ENCODE results near the gene CNGA4. TPM values are rescaled to one million over a fixed set of nuclear protein-coding genes. Genes with fewer than 3 reads are reported as not detected.

CNGA4 gene
- total RNA-seq, 2 experiments from 2014 or later: 0.16 TPM; not detected in 1

DNA sequence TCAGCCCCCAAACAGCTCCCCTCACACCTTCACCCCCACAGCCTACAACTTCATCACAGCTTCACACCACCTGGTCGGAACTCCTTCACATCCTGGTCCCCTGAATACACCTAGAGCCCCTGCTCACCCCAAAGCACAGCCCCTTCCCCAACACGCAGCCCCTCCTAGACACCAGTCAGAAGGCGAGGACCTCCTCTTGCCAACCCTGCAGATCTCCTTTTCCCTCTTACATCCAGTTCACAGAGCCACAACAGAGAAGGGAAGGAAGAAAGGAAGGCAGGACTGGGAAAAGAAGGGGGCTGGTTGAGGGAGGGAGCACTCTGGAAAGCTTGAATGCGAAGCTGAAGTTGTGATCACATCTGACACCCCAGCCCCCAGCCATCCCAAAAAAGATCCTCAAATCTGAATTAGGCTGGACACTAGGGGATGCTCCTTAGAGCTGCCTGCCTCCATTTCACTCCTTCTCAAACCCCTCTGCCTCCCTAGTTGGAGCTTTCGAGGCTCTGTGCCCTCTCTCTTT lies 21.4 kb downstream of the CNGA4 start:
- ChIA-PET CTCF (interaction anchor here (0.7 to 2.1 kb wide), 3 partner anchors 8 to 22 kb away, joined by 3 to 8 read pairs (median 4); no protein-coding TSS in a partner anchor), POLR2A (interaction anchor here (3.3 kb wide), 1 partner anchor 25 kb away, joined by 11 read pairs; the partner anchor contains the start of gene FHIP1B)
- peaks cover 5% of the 10 kb centered on the region for H3K4me1 Mint-ChIP-seq (ENCODE audit: low read depth)
- Histone ChIP-seq H3K27ac (ENCODE audit: low read depth in 1 of 2, low read length in 2 of 2) (no peak overlapping the region), H3K9me3 (ENCODE audit: control insufficient read depth in 1 of 2, insufficient read depth in 1 of 2, low read length in 2 of 2) (peaks cover 0 to 4% of the 10 kb centered on the region in 2 experiments), H3K4me1 (ENCODE audit: insufficient read depth, low read length) (peaks cover 20% of the 10 kb centered on the region), H3K27me3 (ENCODE audit: control insufficient read depth in 1 of 2, insufficient read depth in 2 of 2, low read length in 2 of 2) (peaks cover 36 to 61% of the 10 kb centered on the region in 2 experiments), H3K4me3 (ENCODE audit: low read length) (peak overlapping the region; percentile 44), H3K36me3 (ENCODE audit: insufficient read depth, low read length) (no peaks in the 10 kb centered on the region)
- H3K9me3 Mint-ChIP-seq: no peaks in the 10 kb centered on the region
- no peak for DNase-seq
- no peaks in the 10 kb centered on the region for H3K36me3 Mint-ChIP-seq (ENCODE audit: low read depth)
- H3K27ac Mint-ChIP-seq: no peak overlapping the region
- H3K4me3 Mint-ChIP-seq: no peak overlapping the region
- intact Hi-C loops (cut with DNase I, micrococcal nuclease): no loop called here
- TF ChIP-seq CTCF (IDR thresholded peaks at IDR 0.05): no peak
- H3K27me3 Mint-ChIP-seq: peaks cover 17% of the 10 kb centered on the region
- no peak for ATAC-seq (ENCODE audit: poor library complexity)

GRCh38 chr11:6263662-6264061 lies 24.8 kb downstream of the CNGA4 start:
- Mint-ChIP-seq H3K27me3 (peaks cover 31% of the 10 kb centered on the region), H3K4me1 (ENCODE audit: low read depth) (peaks cover 5% of the 10 kb centered on the region), H3K4me3 (no peak overlapping the region), H3K36me3 (ENCODE audit: low read depth) (no peaks in the 10 kb centered on the region), H3K27ac (no peak overlapping the region), H3K9me3 (no peaks in the 10 kb centered on the region)
- Histone ChIP-seq H3K4me3 (ENCODE audit: low read length) (no peak overlapping the region), H3K4me1 (ENCODE audit: insufficient read depth, low read length) (peaks cover 17% of the 10 kb centered on the region), H3K9me3 (ENCODE audit: control insufficient read depth in 1 of 2, insufficient read depth in 1 of 2, low read length in 2 of 2) (peaks cover 0 to 2% of the 10 kb centered on the region in 2 experiments), H3K27ac (ENCODE audit: low read depth in 1 of 2, low read length in 2 of 2) (no peak overlapping the region), H3K27me3 (ENCODE audit: control insufficient read depth in 1 of 2, insufficient read depth in 2 of 2, low read length in 2 of 2) (peaks cover 25 to 47% of the 10 kb centered on the region in 2 experiments), H3K36me3 (ENCODE audit: insufficient read depth, low read length) (no peaks in the 10 kb centered on the region)
- intact Hi-C loops (cut with DNase I, micrococcal nuclease): no loop called here
- ChIA-PET POLR2A (no interaction called here), CTCF (no interaction called here)
- DNase-seq (no peak), ATAC-seq (ENCODE audit: poor library complexity) (no peak)
- TF ChIP-seq CTCF (IDR thresholded peaks at IDR 0.05): no peak

DNA sequence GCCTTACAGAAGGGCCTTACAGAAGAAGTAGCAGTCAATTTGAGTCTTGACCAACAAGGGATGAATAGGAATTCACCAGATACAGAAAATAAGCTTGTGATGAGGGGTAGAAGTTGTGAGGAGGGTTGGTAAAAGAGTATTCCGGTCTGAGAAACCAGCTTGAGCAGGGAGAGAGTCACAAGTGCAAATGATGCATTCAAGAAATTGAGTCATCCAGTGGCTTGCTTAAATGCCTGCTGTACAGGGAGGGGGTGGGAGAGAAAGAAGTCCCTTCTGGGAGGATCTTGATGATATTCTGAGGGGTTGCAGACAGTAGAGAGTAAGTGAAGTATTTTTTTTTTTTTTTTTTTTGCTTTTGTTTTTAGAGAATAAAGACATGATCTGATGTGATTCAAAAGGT lies 29.9 kb downstream of the CNGA4 start:
- H3K36me3 ChIP-seq (ENCODE audit: insufficient read depth, low read length): no peaks in the 10 kb centered on the region
- intact Hi-C loops (cut with DNase I, micrococcal nuclease): no loop called here
- peaks cover 14 to 16% of the 10 kb centered on the region in 2 experiments for H3K27me3 ChIP-seq (ENCODE audit: control insufficient read depth in 1 of 2, insufficient read depth in 2 of 2, low read length in 2 of 2)
- Mint-ChIP-seq H3K27me3 (peaks cover 69% of the 10 kb centered on the region), H3K4me1 (ENCODE audit: low read depth) (no peaks in the 10 kb centered on the region), H3K27ac (no peak overlapping the region), H3K4me3 (no peak overlapping the region), H3K9me3 (no peaks in the 10 kb centered on the region), H3K36me3 (ENCODE audit: low read depth) (no peaks in the 10 kb centered on the region)
- no peak for ATAC-seq (ENCODE audit: poor library complexity)
- no peak overlapping the region for H3K27ac ChIP-seq (ENCODE audit: low read depth in 1 of 2, low read length in 2 of 2)
- DNase-seq: no peak
- H3K9me3 ChIP-seq (ENCODE audit: control insufficient read depth in 1 of 2, insufficient read depth in 1 of 2, low read length in 2 of 2): peaks cover 0 to 7% of the 10 kb centered on the region in 2 experiments
- peaks cover 2% of the 10 kb centered on the region for H3K4me1 ChIP-seq (ENCODE audit: insufficient read depth, low read length)
- POLR2A ChIA-PET: no interaction called here
- CTCF ChIA-PET: no interaction called here
- TF ChIP-seq CTCF (IDR thresholded peaks at IDR 0.05): no peak
- no peak overlapping the region for H3K4me3 ChIP-seq (ENCODE audit: low read length)
